Measurements from ENCODE around the gene PHF2.

The PHF2 gene

GRCh38 chr9:93652604-93653592 lies 76.5 kb downstream of the PHF2 start:
- no peaks in the 10 kb centered on the region for H3K27me3 ChIP-seq (replicated peaks; ENCODE audit: control insufficient read depth, insufficient read depth, low read length)
- TF ChIP-seq CTCF (IDR thresholded peaks at IDR 0.05; ENCODE audit: insufficient read depth, low read length, poor library complexity, severe bottlenecking), result no peak
- no peak for DNase-seq (ENCODE audit: extremely low read depth, insufficient read length)
- no peak overlapping the region for H3K4me3 ChIP-seq (replicated peaks; ENCODE audit: low read depth, low read length)
- H3K36me3 ChIP-seq (ENCODE audit: control insufficient read depth, insufficient read depth, low read length), result peaks cover 11% of the 10 kb centered on the region

- TF ChIP-seq CTCF (IDR thresholded peaks at IDR 0.05; ENCODE audit: insufficient read depth, low read length, poor library complexity, severe bottlenecking), result no peak
- no peak overlapping the region for H3K4me3 ChIP-seq (replicated peaks; ENCODE audit: low read depth, low read length)
- H3K36me3 ChIP-seq (ENCODE audit: control insufficient read depth, insufficient read depth, low read length), result peaks cover 9% of the 10 kb centered on the region
Observed at GRCh38 chr9:93653760-93654159, 77.4 kb downstream of the PHF2 start.

GRCh38 chr9:93654351-93654961 lies 78.1 kb downstream of the PHF2 start:
- no peaks in the 10 kb centered on the region for H3K27me3 ChIP-seq (replicated peaks; ENCODE audit: control insufficient read depth, insufficient read depth, low read length)
- TF ChIP-seq CTCF (IDR thresholded peaks at IDR 0.05; ENCODE audit: insufficient read depth, low read length, poor library complexity, severe bottlenecking), result no peak
- H3K36me3 ChIP-seq (ENCODE audit: control insufficient read depth, insufficient read depth, low read length), result peaks cover 9% of the 10 kb centered on the region
- H3K4me3 ChIP-seq (replicated peaks; ENCODE audit: low read depth, low read length), result no peak overlapping the region
- no peak for DNase-seq (ENCODE audit: extremely low read depth, insufficient read length)

More at GRCh38 chr9:93653760-93654159, 77.4 kb downstream of the PHF2 start:
- no peaks in the 10 kb centered on the region for H3K27me3 ChIP-seq (replicated peaks; ENCODE audit: control insufficient read depth, insufficient read depth, low read length)
- no peak for DNase-seq (ENCODE audit: extremely low read depth, insufficient read length)

GRCh38 chr9:93655621-93656425 lies 79.4 kb downstream of the PHF2 start:
- Histone ChIP-seq H3K27me3 (replicated peaks; ENCODE audit: control insufficient read depth, insufficient read depth, low read length) (no peaks in the 10 kb centered on the region), H3K4me3 (replicated peaks; ENCODE audit: low read depth, low read length) (no peak overlapping the region), H3K36me3 (ENCODE audit: control insufficient read depth, insufficient read depth, low read length) (peaks cover 3% of the 10 kb centered on the region)
- no peak for DNase-seq (ENCODE audit: extremely low read depth, insufficient read length)
- TF ChIP-seq CTCF (IDR thresholded peaks at IDR 0.05; ENCODE audit: insufficient read depth, low read length, poor library complexity, severe bottlenecking), result no peak

- H3K4me3 ChIP-seq (replicated peaks; ENCODE audit: low read depth, low read length), result no peak overlapping the region
- no peak for DNase-seq (ENCODE audit: extremely low read depth, insufficient read length)
- TF ChIP-seq CTCF (IDR thresholded peaks at IDR 0.05; ENCODE audit: insufficient read depth, low read length, poor library complexity, severe bottlenecking), result no peak
- H3K27me3 ChIP-seq (replicated peaks; ENCODE audit: control insufficient read depth, insufficient read depth, low read length), result no peaks in the 10 kb centered on the region
- peaks cover 3% of the 10 kb centered on the region for H3K36me3 ChIP-seq (ENCODE audit: control insufficient read depth, insufficient read depth, low read length)
Observed at GRCh38 chr9:93656426-93657239, 80.2 kb downstream of the PHF2 start.
